ENCODE results near the gene PCDHGC5. TPM values are rescaled to one million over a fixed set of nuclear protein-coding genes. Genes with fewer than 3 reads are reported as not detected.

The PCDHGC5 gene
- total and polyA plus RNA-seq, 2 donors (not counting 1 experiment from before 2014, with no cell fraction given), result 0.10 to 0.67 TPM

Other genes starting within 250 kb of the PCDHGC5 start
- not detected in 2 replicates for gene PCDHB15, start 243.7 kb upstream of the PCDHGC5 start, total RNA-seq
- 0.10 TPM in 1 of 2 replicates, not detected in the other for gene PCDHB15, start 243.7 kb upstream of the PCDHGC5 start, polyA plus RNA-seq
- gene SLC25A2, start 185.0 kb upstream of the PCDHGC5 start, total RNA-seq, result 3.4 and 3.6 TPM in 2 replicates
- gene SLC25A2, start 185.0 kb upstream of the PCDHGC5 start, polyA plus RNA-seq, result 0.12 and 0.29 TPM in 2 replicates
- gene TAF7, start 168.3 kb upstream of the PCDHGC5 start, total RNA-seq, result 119 TPM in 2 replicates
- 52.1 and 76.7 TPM in 2 replicates for gene TAF7, start 168.3 kb upstream of the PCDHGC5 start, polyA plus RNA-seq
- gene PCDHGA1, start 158.6 kb upstream of the PCDHGC5 start, total RNA-seq, result 0.53 and 0.64 TPM in 2 replicates
- gene PCDHGA1, start 158.6 kb upstream of the PCDHGC5 start, polyA plus RNA-seq, result 0.06 and 0.17 TPM in 2 replicates
- gene PCDHGA2, start 150.3 kb upstream of the PCDHGC5 start, total RNA-seq, result 0.07 and 0.29 TPM in 2 replicates
- 0.06 and 0.09 TPM in 2 replicates for gene PCDHGA2, start 150.3 kb upstream of the PCDHGC5 start, polyA plus RNA-seq
- gene PCDHGA3, start 145.3 kb upstream of the PCDHGC5 start, total RNA-seq, result 0.29 and 0.32 TPM in 2 replicates
- 0.10 TPM in 1 of 2 replicates, not detected in the other for gene PCDHGA3, start 145.3 kb upstream of the PCDHGC5 start, polyA plus RNA-seq
- 0.66 and 0.69 TPM in 2 replicates for gene PCDHGB1, start 139.0 kb upstream of the PCDHGC5 start, total RNA-seq
- gene PCDHGB1, start 139.0 kb upstream of the PCDHGC5 start, polyA plus RNA-seq, result 0.09 and 0.10 TPM in 2 replicates
- gene PCDHGA4, start 134.1 kb upstream of the PCDHGC5 start, total RNA-seq, result 1.1 TPM in 2 replicates
- gene PCDHGA4, start 134.1 kb upstream of the PCDHGC5 start, polyA plus RNA-seq, result 0.09 and 0.13 TPM in 2 replicates
- gene PCDHGB2, start 129.1 kb upstream of the PCDHGC5 start, total RNA-seq, result 3.3 and 3.9 TPM in 2 replicates
- 0.32 and 0.66 TPM in 2 replicates for gene PCDHGB2, start 129.1 kb upstream of the PCDHGC5 start, polyA plus RNA-seq
- gene PCDHGA5, start 124.9 kb upstream of the PCDHGC5 start, total RNA-seq, result 1.7 and 1.8 TPM in 2 replicates
- 0.07 and 0.21 TPM in 2 replicates for gene PCDHGA5, start 124.9 kb upstream of the PCDHGC5 start, polyA plus RNA-seq
- gene PCDHGB3, start 118.8 kb upstream of the PCDHGC5 start, total RNA-seq, result 2.8 and 3.8 TPM in 2 replicates
- gene PCDHGB3, start 118.8 kb upstream of the PCDHGC5 start, polyA plus RNA-seq, result 0.33 and 0.52 TPM in 2 replicates
- 2.5 and 2.7 TPM in 2 replicates for gene PCDHGA6, start 115.2 kb upstream of the PCDHGC5 start, total RNA-seq
- gene PCDHGA6, start 115.2 kb upstream of the PCDHGC5 start, polyA plus RNA-seq, result 0.33 and 0.78 TPM in 2 replicates
- gene PCDHGA7, start 106.3 kb upstream of the PCDHGC5 start, total RNA-seq, result 1.8 and 2.3 TPM in 2 replicates
- gene PCDHGA7, start 106.3 kb upstream of the PCDHGC5 start, polyA plus RNA-seq, result 0.23 and 0.49 TPM in 2 replicates
- 1.6 and 1.8 TPM in 2 replicates for gene PCDHGB4, start 101.4 kb upstream of the PCDHGC5 start, total RNA-seq
- 0.06 and 0.39 TPM in 2 replicates for gene PCDHGB4, start 101.4 kb upstream of the PCDHGC5 start, polyA plus RNA-seq
- 1.2 and 1.3 TPM in 2 replicates for gene PCDHGA8, start 96.4 kb upstream of the PCDHGC5 start, total RNA-seq
- gene PCDHGA8, start 96.4 kb upstream of the PCDHGC5 start, polyA plus RNA-seq, result 0.06 and 0.21 TPM in 2 replicates
- gene PCDHGB5, start 91.1 kb upstream of the PCDHGC5 start, total RNA-seq, result 2.5 TPM in 2 replicates
- 0.20 and 0.37 TPM in 2 replicates for gene PCDHGB5, start 91.1 kb upstream of the PCDHGC5 start, polyA plus RNA-seq
- gene PCDHGA9, start 86.3 kb upstream of the PCDHGC5 start, total RNA-seq, result 1.9 and 2.5 TPM in 2 replicates
- 0.19 TPM in 2 replicates for gene PCDHGA9, start 86.3 kb upstream of the PCDHGC5 start, polyA plus RNA-seq
- 2.1 and 2.2 TPM in 2 replicates for gene PCDHGB6, start 81.1 kb upstream of the PCDHGC5 start, total RNA-seq
- gene PCDHGB6, start 81.1 kb upstream of the PCDHGC5 start, polyA plus RNA-seq, result 0.22 and 0.33 TPM in 2 replicates
- 1.9 and 2.0 TPM in 2 replicates for gene PCDHGA10, start 76.1 kb upstream of the PCDHGC5 start, total RNA-seq
- gene PCDHGA10, start 76.1 kb upstream of the PCDHGC5 start, polyA plus RNA-seq, result 0.06 and 0.10 TPM in 2 replicates
- gene PCDHGB7, start 71.4 kb upstream of the PCDHGC5 start, total RNA-seq, result 1.9 and 2.2 TPM in 2 replicates
- 0.06 and 0.12 TPM in 2 replicates for gene PCDHGB7, start 71.4 kb upstream of the PCDHGC5 start, polyA plus RNA-seq
- 1.5 and 1.8 TPM in 2 replicates for gene PCDHGA11, start 68.0 kb upstream of the PCDHGC5 start, total RNA-seq
- 0.15 TPM in 1 of 2 replicates, not detected in the other for gene PCDHGA11, start 68.0 kb upstream of the PCDHGC5 start, polyA plus RNA-seq
- gene PCDHGA12, start 58.6 kb upstream of the PCDHGC5 start, total RNA-seq, result 1.6 and 2.8 TPM in 2 replicates
- 0.09 and 0.27 TPM in 2 replicates for gene PCDHGA12, start 58.6 kb upstream of the PCDHGC5 start, polyA plus RNA-seq
- gene PCDHGC3, start 13.1 kb upstream of the PCDHGC5 start, total RNA-seq, result 1.9 and 2.0 TPM in 2 replicates
- 0.12 and 0.88 TPM in 2 replicates for gene PCDHGC3, start 13.1 kb upstream of the PCDHGC5 start, polyA plus RNA-seq
- gene PCDHGC4, start 4.1 kb upstream of the PCDHGC5 start, total RNA-seq, result 0.42 and 0.75 TPM in 2 replicates
- gene PCDHGC4, start 4.1 kb upstream of the PCDHGC5 start, polyA plus RNA-seq, result 0.09 and 0.14 TPM in 2 replicates
- gene DIAPH1, start 129.9 kb downstream of the PCDHGC5 start, total RNA-seq, result 111 and 113 TPM in 2 replicates
- 59.7 and 61.5 TPM in 2 replicates for gene DIAPH1, start 129.9 kb downstream of the PCDHGC5 start, polyA plus RNA-seq
- gene HDAC3, start 147.8 kb downstream of the PCDHGC5 start, total RNA-seq, result 85.5 and 86.9 TPM in 2 replicates
- gene HDAC3, start 147.8 kb downstream of the PCDHGC5 start, polyA plus RNA-seq, result 94.0 and 119 TPM in 2 replicates
- gene RELL2, start 147.9 kb downstream of the PCDHGC5 start, total RNA-seq, result 11.6 and 12.1 TPM in 2 replicates
- gene RELL2, start 147.9 kb downstream of the PCDHGC5 start, polyA plus RNA-seq, result 34.4 and 48.9 TPM in 2 replicates
- gene FCHSD1, start 162.3 kb downstream of the PCDHGC5 start, total RNA-seq, result 114 and 123 TPM in 2 replicates
- gene FCHSD1, start 162.3 kb downstream of the PCDHGC5 start, polyA plus RNA-seq, result 193 and 247 TPM in 2 replicates
- 3.0 and 3.7 TPM in 2 replicates for gene ARAP3, start 193.1 kb downstream of the PCDHGC5 start, total RNA-seq
- 0.25 and 0.34 TPM in 2 replicates for gene ARAP3, start 193.1 kb downstream of the PCDHGC5 start, polyA plus RNA-seq